Fibroblast of mammary gland (primary cell): ENCODE data around the gene DLG2.
A peak's percentile ranks its signal among the peaks of the same experiment; 100 is the strongest.

Experiments used
- DNase-seq: peaks from one replicate; pipeline ENCODE4 v3.0.0-alpha.2; 2010; ENCODE audit warnings: low read depth
- H3K4me3 ChIP-seq: 2 replicates; pipeline ENCODE4 v1.5.1; 2011; ENCODE audit warnings: low read depth, mild to moderate bottlenecking, low read length, moderate library complexity; ENCODE audit not compliant: control insufficient read depth
- TF ChIP-seq, protein P1 (sequence below): conservative IDR thresholded peaks from 2 replicates; pipeline ENCODE4 v1.5.1; 2011; ENCODE audit warnings: low read depth, low read length, inconsistent platforms; ENCODE audit not compliant: control insufficient read depth, insufficient read depth

DLG2 gene

DNA sequence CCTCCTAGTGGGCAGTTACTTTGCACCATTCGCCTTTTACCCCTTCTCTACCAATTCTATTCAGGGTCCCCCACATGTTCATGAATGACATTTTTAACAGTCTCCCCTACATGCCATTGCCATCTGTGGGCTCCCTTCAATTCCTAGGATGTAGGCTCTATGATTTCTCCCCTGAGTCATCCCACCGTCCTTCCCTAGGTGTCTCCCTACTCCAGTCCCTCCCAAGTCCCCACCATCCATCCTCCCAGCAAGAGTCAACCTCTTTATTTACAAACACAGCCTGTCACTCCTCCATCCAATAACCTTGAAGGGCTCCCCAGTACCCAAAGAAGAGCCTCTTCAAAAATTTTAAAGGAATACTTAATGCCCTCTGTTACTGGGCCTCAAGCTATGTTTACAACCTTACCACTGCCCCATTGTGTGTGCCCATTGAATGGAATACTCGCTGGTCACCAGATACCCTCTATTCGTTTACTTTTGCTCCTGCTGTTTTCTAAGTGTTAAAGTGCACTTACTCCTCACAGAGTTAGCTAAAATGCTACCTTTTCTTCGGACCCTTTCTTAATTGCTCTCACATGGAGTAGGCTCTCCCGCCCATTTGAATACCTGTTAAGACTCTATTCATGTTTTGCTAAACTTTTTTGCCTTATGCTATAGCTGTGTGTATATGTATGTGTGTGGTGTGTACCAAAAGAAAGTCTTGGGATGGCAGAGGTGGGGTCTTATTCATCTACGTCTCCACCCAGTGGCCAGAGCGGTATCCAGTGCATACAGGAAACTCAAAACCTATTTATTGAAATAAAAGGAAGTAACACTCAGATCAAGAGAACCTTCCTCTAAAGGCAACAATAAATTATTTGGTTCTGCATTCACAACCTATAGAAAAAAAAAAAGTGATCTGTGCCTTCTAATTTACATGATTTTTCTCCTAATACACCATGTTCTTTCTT is 2105.2 kb downstream of the DLG2 start:
- no peak overlapping the region for H3K4me3 ChIP-seq
- TF ChIP-seq, protein P1, sequence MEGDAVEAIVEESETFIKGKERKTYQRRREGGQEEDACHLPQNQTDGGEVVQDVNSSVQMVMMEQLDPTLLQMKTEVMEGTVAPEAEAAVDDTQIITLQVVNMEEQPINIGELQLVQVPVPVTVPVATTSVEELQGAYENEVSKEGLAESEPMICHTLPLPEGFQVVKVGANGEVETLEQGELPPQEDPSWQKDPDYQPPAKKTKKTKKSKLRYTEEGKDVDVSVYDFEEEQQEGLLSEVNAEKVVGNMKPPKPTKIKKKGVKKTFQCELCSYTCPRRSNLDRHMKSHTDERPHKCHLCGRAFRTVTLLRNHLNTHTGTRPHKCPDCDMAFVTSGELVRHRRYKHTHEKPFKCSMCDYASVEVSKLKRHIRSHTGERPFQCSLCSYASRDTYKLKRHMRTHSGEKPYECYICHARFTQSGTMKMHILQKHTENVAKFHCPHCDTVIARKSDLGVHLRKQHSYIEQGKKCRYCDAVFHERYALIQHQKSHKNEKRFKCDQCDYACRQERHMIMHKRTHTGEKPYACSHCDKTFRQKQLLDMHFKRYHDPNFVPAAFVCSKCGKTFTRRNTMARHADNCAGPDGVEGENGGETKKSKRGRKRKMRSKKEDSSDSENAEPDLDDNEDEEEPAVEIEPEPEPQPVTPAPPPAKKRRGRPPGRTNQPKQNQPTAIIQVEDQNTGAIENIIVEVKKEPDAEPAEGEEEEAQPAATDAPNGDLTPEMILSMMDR: peak; percentile 56
- DNase-seq: peak; percentile 49

DNA sequence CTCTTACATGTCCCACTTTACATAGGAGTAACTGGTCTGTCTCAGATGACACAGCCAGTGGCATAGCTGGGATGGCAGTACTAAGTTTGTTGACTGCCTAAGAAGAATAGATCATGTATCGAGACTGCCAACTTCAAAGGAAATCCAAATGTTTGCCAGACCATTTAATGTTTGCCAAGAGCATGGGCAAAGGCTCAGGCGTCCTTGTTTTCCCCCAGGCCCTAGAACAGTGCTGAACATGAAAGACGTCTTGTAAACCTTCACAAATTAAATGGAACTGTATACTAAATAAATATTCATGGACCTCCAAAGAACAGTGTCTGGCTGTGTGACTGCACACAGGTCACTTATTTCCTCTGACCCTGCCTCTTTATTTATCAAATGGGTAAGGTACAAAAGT is 2106.3 kb downstream of the DLG2 start:
- TF ChIP-seq, protein P1: no peak
- no peak overlapping the region for H3K4me3 ChIP-seq
- no peak for DNase-seq

DNA sequence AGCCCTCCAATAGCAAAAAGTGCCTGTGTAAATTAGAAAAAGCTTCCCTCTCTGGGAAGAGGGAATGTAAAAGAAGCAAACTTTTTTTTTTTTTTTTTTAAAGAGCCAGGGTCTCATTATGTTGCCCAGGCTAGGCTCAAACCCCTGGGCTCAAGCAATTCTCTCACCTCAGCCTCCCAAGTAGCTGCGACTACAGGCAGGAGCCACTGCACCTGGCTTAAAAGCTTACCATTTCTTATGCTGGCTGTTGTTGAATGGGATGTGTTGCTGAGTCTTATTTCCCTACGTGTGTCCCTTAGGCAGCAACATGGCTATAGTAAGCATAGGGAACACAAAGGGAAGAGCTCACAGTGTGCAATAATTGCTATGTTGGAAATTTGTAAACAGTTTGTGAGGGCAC is 2115.5 kb downstream of the DLG2 start:
- DNase-seq: no peak
- TF ChIP-seq, protein P1: no peak
- H3K4me3 ChIP-seq: no peak overlapping the region

DNA sequence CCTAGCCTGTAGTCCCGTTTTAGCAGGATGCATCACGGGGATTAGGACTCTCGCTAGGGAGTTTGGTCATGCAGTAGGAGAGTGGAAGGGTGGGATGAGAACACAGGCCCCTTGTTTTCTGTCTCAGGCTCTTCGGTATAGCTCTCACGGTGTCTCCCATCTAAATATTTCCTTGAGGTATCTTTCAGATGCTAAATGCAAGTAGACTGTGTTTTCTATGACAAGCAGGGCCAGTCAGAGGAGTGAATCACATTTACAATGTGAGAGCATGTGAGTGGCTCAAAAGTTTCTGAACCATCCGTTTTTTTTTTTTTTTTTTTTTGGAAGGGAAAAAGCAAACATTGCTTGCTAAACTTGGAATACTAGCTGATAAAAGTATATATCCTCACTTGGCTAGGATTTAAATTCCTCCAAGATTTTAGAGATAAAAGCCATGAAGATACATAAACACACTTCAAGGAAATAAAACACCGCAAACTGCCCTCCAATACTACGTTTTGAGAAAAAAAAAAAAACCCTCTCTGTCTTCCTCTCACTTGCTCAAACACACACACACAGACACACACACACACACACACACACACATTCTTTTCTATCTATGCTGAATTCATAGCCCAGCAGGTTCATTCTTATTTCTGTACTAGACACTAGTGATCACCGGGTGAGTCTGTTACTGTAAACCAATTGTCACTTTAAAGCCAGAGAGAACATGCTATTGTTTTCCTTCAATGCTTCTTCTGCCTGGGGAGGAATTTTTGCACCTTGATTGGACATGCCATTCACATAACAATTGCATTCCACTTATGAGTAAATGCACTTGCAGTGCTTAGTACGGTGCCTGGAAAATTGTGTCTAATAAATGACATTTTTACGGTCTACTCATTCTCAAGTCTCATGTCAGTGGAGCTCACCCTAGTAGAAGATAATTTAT is 2116.3 kb downstream of the DLG2 start:
- H3K4me3 ChIP-seq: no peak overlapping the region
- DNase-seq: no peak
- TF ChIP-seq, protein P1: no peak

DNA sequence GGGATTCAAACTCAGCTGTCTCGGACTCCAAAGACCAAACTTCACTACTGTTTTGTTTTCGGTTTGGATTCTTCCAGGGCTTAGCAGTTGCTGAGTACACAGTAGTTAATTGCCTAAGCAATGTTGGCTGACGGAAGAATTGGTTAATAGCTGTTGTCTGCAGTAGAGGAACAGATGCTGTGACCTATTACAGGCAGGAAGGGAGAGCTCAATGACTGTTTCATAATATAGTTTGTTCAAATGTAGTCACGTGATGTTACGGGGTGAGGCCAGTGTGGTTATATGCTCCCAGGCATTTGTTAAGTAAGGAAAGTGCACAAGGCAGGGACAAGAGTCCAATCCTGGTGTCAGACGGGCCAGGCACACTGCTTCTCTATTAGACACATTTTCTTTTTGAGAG is 2118.3 kb downstream of the DLG2 start:
- TF ChIP-seq, protein P1: no peak
- no peak for DNase-seq
- no peak overlapping the region for H3K4me3 ChIP-seq

DNA sequence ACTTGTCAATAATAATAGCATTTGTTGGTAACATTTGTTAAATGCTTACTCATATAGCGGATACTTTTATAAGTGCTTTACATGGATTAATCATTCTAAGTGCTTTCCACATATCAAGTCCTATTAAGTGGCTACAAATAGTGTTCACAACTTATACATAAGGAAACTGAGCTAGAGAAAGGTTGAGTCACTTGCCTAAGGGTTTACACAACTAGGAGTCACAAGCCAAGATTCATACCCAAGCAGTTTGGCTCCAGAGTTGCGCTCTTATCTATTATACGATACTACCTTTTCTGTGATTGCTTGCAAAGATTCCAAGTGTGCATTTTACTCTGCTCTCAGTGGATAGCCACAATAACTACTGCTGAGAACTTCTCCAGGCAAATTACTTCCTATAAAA is 2125.1 kb downstream of the DLG2 start:
- peak; percentile 10 for DNase-seq
- TF ChIP-seq, protein P1: no peak
- no peak overlapping the region for H3K4me3 ChIP-seq
